Measurements from ENCODE around the gene CUTC.
"Not testable (repeated sequence)": the region's sequence is repeated elsewhere in the genome, so short reads cannot be mapped to it uniquely, and the experiment has no call there.

CUTC gene

GRCh38 chr10:99732033-99732842 lies at the start of gene CUTC, which contains the start of gene COX15:
Gene CUTC (plus strand): TSS chr10:99732234. CDS start chr10:99732349, 115 bp downstream.
Gene COX15 (minus strand): TSS chr10:99732127. CDS start chr10:99732049, 78 bp downstream.
- peak; percentile 74 to 98 (median 94) for DNase-seq

- DNase-seq: no peak
Observed at GRCh38 chr10:99682752-99683151, 49.3 kb upstream of the CUTC start.

- peak in 1 of 58 donors; percentile 7 for DNase-seq
Observed at GRCh38 chr10:99685597-99685967, 46.5 kb upstream of the CUTC start.

DNA sequence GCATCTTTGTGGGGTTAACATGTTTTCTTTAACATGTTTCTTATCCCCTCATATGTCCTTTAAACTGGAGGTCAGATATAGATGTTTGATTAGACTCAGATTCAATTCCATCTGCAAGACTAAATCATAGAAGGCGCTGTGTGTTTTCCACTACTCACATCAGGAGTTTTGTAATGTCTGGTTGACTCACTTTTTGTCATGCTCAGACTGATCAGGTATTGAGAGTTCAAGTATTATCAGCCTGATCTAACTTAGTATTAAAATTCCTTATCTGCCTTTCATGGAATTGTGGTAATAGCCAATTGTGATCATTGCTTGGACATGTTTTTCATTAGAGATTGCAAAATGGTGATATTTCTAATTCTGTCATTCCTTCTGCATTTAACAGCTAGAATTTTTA lies 42.6 kb upstream of the CUTC start:
- DNase-seq: no peak

- DNase-seq: no peak
Observed at GRCh38 chr10:99693933-99694583, 38.0 kb upstream of the CUTC start.

DNA sequence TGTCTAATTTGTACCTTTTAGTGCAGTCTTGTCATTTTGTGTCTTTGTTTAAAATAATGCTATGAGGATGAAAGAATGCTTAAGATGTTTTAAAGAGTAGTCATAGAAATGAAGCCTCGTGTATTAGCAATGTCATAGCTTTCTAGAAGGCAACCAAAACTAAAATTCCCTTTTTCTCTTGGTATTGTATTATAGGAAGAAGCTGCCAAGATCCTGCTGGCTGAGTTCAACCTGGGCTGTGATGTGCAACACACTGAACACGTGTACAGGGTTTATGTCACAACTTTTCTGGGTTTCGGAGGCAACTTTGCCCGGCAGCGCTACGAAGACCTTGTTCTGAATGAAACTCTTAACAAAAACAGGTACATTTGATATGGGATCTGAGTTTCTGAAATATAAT lies 36.3 kb upstream of the CUTC start:
- no peak for DNase-seq

DNA sequence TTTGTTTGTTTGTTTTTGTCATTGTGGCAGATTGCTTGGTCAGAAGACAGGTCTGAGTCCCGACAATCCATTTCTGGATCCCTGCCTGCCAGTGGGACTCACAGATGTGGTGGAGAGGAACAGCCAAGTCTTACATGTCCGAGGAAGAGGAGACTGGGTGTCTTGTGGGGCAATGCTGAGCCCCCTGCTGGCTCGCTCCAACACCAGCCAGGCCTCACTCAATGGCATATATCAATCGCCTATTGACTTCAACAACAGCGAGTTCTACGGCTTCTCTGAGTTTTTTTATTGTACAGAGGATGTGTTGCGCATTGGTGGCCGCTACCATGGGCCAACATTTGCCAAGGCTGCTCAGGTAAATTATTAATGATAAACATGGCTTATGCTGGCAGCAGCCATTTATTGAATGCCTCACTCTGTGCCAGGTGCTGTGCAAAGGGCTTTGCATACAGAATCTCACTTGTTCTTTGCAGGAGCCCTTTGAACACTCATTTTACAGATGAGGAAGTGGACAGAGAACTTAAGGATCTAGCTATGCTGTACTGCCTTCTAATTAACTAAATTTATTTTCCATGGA lies 33.4 kb upstream of the CUTC start:
- no peak for DNase-seq

GRCh38 chr10:99700649-99701048 lies 31.4 kb upstream of the CUTC start:
- no peak for DNase-seq

DNA sequence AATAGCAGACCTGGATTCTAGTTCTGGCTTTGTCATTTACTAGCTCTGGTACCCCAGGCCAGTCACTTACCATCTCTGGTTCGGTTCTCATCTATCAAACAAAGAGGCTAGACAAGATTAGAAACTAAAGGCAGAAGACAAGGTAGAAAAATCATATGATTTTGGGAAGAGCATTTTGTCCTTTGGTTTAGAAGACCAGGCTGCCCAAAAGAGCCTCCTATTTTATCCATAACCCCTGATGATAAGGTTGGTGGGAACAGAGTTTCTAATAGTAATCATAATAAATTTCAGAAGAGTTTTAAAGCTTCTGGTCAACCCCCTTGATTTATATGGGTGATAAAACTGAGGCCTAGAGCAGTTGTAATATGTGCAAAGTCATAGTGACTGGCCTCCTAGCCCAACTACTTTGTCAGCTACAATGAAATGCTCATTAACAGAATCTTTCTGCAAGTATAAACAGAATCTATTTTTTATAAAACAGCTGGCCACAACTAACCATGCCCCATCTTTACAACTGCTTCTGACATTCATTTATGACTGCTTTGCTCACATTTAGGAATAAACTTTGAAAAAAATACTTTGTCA lies 23.5 kb upstream of the CUTC start:
- no peak for DNase-seq

DNA sequence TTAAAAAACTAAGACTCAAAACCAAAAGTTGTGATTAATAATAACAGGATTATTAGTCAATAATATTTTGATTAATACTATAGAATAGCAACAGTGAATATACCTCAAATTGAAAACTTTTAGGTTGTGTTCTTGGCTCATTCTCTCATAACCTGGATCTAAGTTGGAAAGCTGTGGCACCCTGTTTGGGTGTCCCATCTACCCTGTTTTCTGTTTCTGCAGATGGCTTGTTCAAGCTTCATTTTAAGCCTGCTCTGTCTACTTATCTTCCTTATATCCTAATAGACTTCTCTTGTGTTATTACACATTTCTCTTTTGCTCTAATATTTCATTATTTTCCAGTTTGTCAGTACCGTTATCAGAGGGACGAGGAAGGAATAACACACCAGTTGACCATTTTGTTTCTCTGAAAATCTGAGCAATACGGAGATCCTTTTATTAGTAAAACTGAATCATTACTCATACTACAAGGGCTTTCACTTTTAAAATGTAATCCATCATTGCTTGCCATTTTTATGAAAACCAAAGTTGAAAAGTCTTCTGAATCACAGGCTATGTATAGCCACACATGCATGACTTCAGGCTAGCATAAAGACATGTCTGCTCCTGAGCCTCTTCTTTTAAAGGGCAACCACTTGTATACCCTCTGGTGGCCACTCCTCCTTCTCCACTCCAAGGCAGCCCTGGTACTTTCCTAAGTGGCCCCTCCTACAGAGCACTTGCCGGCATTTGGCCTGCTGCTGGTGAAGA lies 22.4 kb upstream of the CUTC start:
- no peak for DNase-seq

- peak in 6 of 58 donors; percentile 2 to 15 (median 8) for DNase-seq
Observed at GRCh38 chr10:99711129-99711719, 20.8 kb upstream of the CUTC start.

DNA sequence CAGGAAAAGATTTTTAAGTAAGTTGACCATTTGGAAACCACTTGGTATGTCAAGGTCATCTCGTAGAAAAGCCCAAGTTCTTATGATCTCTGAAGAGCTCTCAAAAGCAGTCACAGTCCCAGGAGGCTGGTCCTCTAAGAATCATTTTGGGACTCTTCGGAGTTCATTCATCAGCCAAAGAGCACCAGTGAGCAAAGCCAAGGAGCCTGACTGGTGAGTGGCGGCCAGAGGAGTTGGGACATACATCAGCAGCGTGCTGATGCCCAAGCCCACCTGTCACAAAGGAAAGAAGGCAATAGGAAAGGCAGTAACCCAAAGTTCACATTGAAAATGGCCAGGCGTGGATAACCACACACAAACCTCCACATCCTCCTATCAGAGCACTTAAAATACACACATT lies 17.6 kb upstream of the CUTC start:
- DNase-seq: no peak

DNA sequence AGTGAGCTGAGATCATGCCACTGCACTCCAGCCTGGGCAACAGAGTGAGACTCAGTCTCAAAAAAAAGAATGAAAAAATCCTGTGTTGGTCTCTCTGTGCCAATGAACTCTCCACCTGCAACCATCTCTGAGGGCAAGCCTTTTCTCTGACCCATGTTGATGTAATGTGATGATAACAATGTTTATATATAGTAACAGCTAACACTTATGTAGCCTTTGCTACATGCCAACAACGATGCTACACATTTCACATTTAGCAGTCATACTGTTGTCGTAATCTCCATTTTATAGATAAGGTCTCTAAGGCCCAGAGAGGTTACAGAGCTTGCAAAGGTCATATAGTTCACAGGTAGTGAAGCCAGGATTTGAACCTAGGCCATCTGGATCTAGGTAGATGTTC lies 11.6 kb upstream of the CUTC start:
- DNase-seq: no peak

DNA sequence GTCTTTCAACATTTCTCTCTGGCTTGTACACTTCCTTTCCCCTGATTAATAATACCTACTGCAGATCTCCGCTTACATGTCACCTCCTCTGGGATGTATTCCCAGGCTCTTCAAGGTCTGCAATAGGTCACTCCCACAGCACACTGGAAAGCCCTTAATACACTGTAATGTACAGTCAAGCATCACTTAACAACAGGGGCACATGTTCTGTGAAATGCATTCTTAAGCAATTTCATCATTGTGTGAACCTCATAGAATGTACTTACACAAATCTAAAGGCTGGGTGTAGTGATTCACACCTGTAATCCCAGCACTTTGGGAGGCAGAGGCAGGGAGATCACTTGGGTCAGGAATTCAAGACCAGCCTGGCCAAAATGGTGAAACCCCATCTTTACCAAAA lies 2.0 kb upstream of the CUTC start:
- no peak for DNase-seq

- no peak for DNase-seq
Observed at GRCh38 chr10:99731306-99732032, 565 bp upstream of the CUTC start.

GRCh38 chr10:99733366-99733765 lies 1.3 kb downstream of the CUTC start:
- DNase-seq: peak in 1 of 58 donors; percentile 9

- DNase-seq: not testable (repeated sequence)
Observed at GRCh38 chr10:99734111-99734510, 2.1 kb downstream of the CUTC start.

- no peak for DNase-seq
Observed at GRCh38 chr10:99740260-99740659, 8.2 kb downstream of the CUTC start.

DNA sequence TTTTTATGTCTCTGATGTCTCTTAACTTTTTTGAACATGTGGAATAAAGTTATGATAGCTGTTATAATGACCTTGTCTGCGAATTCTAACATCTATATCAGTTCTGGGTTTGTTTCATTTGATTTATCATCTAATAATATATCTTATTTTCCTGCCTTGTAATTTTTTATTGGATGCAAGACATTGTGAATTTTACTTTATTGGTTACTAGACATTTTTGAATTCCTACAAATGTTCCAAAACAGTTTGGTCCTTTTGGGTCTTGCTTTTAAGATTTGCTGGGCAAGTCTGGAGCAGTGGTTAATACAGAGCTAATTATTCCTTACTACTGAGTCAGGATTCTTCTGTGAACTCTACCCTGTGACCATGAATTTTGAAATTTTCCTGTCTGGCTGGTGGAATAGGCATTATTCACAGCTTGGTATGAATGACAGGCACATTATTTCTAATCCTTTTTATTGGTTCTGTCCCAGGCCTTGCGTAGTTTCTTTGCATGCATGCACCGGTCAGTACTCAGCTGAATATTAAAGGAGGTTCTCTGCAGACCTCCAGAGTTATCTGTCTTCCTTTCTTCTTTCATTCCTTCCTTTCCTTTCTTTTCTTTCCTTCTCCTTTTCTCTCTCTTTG lies 9.0 kb downstream of the CUTC start:
- no peak for DNase-seq

GRCh38 chr10:99742254-99742653 lies 10.2 kb downstream of the CUTC start:
- DNase-seq: no peak
